Regular cardiac myocyte (primary cell): ENCODE measurements around the gene ARHGEF35. TPM values are rescaled to one million over a fixed set of nuclear protein-coding genes. Genes with fewer than 3 reads are reported as not detected.

Experiments
- total RNA-seq: library from RNA; depleted of rRNA; stranded (reverse); fragments of >200 nt; gene quantifications from 2 replicates; pipeline ENCODE4 v1.2.3, GENCODE V29; 2014

ARHGEF35 gene
- 0.85 and 1.5 TPM in 2 replicates for total RNA-seq

DNA sequence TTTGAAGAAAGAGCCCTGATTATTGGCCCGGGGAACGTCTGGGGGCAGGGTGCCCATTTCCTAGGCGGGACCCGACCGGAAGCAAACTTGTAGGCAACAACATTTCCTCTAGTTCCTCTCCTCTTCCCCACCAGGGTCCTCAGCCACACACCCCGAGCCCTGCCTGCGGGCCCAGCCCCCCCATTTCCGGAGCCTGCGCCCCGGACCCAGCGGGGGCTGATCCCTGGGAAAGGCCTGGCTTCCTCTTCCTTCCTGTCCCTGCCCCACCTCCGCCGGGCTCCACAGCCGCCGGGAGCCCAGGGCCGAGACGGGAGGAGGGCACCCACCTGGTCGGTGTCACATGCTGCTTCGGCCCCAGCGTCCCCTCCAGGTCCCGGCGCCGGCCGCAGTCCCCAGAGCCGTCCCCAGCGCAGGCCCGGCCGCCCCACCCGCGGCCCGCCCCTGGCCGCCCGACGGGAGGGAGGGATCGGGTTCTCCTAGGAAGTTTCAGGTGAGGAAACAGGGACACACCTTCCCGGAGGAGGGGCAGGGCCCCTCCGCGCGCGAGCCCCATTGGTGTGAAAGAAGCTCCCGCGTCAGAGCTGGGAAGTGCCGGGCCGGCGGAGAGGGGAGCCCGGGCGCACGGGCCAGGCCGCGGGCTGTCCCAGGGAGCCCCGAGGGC, at the start of gene ARHGEF35:
Gene ARHGEF35, minus strand, starts transcription at position 622 of the 661 bp plus-strand sequence. CDS start 7,450 bp downstream, outside the sequence.

DNA sequence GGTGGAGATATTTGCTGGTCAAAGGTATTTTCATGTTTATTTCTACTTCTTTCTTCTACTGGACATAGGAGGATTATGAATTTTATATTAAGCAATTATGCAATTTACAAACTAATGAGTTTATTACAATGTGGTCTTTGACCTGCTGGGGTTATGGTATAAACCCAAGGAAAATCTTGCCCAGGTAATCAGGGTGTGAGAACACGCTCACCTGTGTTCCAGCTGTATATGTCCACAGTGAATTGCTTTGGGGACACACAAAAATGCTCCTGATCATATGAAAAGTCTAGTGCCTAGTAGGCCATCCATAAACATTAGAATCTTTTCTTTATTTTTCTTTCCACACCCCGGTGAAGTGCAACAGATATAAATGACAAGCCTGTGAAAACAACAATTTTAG, 43.7 kb upstream of the ARHGEF35 start, which contains the start of gene OR2A42:
Gene OR2A42, minus strand, starts transcription at position 241 of the 400 bp plus-strand sequence. CDS start 6,762 bp downstream, outside the sequence.

DNA sequence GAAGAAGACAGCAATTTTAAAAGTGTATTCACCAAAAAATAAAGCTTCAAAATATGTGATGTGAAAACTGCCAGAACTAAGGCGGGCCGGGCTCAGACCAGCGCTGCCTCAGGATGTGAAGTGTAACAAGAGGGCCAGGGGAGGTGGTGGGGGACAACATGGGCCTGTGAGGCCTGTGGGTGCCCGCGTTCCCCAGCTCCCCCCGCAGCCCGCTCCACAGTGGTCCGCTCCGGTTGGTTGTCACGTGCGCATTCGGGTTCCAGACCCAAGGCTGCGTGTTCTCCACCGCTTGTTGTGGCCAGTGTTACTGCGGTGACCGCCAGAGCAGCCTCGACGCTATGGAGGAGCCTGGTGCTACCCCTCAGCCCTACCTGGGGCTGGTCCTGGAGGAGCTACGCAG, 12.5 kb downstream of the ARHGEF35 start, which contains the start of gene CTAGE4:
Gene CTAGE4, plus strand, starts transcription at position 301 of the 400 bp plus-strand sequence. Its CDS starts 38 bp downstream, at position 339.

Other genes with a start within 250 kb of the ARHGEF35 start
- not detected in 2 replicates for gene OR2F1, start 241.0 kb downstream of the ARHGEF35 start, total RNA-seq
- not detected in 2 replicates for gene OR6B1, start 195.5 kb downstream of the ARHGEF35 start, total RNA-seq
- gene OR2A5, start 146.9 kb downstream of the ARHGEF35 start, total RNA-seq = not detected in 2 replicates
- not detected in 2 replicates for gene OR2A25, start 126.0 kb downstream of the ARHGEF35 start, total RNA-seq
- not detected in 2 replicates for gene OR2A12, start 109.6 kb downstream of the ARHGEF35 start, total RNA-seq
- not detected in 2 replicates for gene OR2A2, start 86.2 kb downstream of the ARHGEF35 start, total RNA-seq
- gene OR2A14, start 72.7 kb downstream of the ARHGEF35 start, total RNA-seq = not detected in 2 replicates
- 0.19 and 0.28 TPM in 2 replicates for gene CTAGE4, start 12.4 kb downstream of the ARHGEF35 start, total RNA-seq
- under 0.01 TPM in 1 of 2 replicates, not detected in the other for gene OR2A42, start 43.8 kb upstream of the ARHGEF35 start, total RNA-seq
- not detected in 2 replicates for gene OR2A7, start 69.0 kb upstream of the ARHGEF35 start, total RNA-seq
- 0.19 TPM in 1 of 2 replicates, not detected in the other for gene CTAGE8, start 73.5 kb upstream of the ARHGEF35 start, total RNA-seq
- under 0.01 TPM in 1 of 2 replicates, not detected in the other for gene OR2A1, start 116.6 kb upstream of the ARHGEF35 start, total RNA-seq
- 1.1 and 2.1 TPM in 2 replicates for gene ARHGEF5, start 159.6 kb upstream of the ARHGEF35 start, total RNA-seq
- not detected in 2 replicates for gene NOBOX, start 207.9 kb upstream of the ARHGEF35 start, total RNA-seq